ENCODE measurements around the gene ATG2B. TPM values are rescaled to one million over a fixed set of nuclear protein-coding genes. Genes with fewer than 3 reads are reported as not detected.

The ATG2B gene
- total RNA-seq, 1 donor from 2014 or later: 10.0 TPM

DNA sequence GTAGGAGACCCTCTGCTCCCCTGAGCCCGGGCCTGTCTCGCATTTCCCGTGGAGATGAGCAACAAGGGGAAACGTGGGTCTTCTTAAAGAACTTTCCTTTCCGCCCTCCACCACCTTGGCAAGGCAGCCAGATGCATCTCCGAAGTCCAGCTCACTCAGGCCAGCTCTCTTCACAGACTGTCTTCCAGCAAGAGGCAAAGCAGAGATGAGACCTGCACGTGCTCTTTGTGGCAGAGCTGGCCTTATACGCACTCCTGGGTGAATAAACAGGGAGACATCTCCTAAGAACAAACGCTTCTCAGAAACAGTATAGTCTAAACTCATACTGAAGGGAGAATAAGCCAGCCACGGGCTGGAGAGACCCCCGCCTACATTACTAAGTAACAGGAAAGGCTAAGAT is 108.5 kb downstream of the ATG2B start:
- no peaks in the 10 kb centered on the region for H3K4me1 ChIP-seq
- TF ChIP-seq, protein P1, sequence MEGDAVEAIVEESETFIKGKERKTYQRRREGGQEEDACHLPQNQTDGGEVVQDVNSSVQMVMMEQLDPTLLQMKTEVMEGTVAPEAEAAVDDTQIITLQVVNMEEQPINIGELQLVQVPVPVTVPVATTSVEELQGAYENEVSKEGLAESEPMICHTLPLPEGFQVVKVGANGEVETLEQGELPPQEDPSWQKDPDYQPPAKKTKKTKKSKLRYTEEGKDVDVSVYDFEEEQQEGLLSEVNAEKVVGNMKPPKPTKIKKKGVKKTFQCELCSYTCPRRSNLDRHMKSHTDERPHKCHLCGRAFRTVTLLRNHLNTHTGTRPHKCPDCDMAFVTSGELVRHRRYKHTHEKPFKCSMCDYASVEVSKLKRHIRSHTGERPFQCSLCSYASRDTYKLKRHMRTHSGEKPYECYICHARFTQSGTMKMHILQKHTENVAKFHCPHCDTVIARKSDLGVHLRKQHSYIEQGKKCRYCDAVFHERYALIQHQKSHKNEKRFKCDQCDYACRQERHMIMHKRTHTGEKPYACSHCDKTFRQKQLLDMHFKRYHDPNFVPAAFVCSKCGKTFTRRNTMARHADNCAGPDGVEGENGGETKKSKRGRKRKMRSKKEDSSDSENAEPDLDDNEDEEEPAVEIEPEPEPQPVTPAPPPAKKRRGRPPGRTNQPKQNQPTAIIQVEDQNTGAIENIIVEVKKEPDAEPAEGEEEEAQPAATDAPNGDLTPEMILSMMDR (IDR thresholded peaks at IDR 0.05; ENCODE audit: borderline replicate concordance): no peak
- H3K4me3 ChIP-seq: no peak overlapping the region
- H3K36me3 ChIP-seq: no peaks in the 10 kb centered on the region
- no peak for DNase-seq
- peaks cover 62% of the 10 kb centered on the region for H3K27me3 ChIP-seq (ENCODE audit: low read depth)
- H3K27ac ChIP-seq (replicated peaks): no peak overlapping the region
- peaks cover 7% of the 10 kb centered on the region for H3K9me3 ChIP-seq (replicated peaks)
- intact Hi-C loops (cut with micrococcal nuclease): no loop called here

DNA sequence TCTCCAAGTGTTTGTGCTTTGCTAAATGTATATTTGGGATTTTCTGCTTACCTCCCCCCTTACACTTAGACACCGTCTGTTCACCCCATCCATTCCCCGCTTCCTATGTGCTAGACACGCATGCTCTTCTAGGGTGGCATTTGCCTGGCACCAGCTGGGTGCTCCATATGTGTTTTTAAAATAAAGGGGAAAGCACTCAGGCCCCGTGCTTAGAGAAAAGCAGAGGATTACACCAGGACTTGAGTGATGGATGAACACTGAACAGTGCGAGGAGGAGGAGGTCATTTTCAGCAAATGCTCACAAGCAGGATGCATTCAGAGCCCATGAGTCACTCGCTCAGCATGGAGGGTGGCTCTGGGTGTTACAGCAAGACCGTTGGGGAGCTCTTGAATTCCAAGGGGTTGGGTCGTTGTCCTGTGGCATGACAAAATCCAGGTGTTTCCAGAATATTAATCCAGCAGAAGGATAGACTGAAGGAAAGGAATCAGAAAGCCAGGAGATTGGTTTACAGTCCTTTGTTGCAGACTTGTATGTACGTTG is 110.1 kb downstream of the ATG2B start:
- Histone ChIP-seq H3K27ac (replicated peaks) (no peak overlapping the region), H3K4me1 (no peaks in the 10 kb centered on the region), H3K27me3 (ENCODE audit: low read depth) (peaks cover 68% of the 10 kb centered on the region), H3K36me3 (no peaks in the 10 kb centered on the region), H3K9me3 (replicated peaks) (no peaks in the 10 kb centered on the region), H3K4me3 (no peak overlapping the region)
- DNase-seq: no peak
- intact Hi-C loops (cut with micrococcal nuclease): no loop called here
- TF ChIP-seq, protein P1 (IDR thresholded peaks at IDR 0.05; ENCODE audit: borderline replicate concordance): no peak

DNA sequence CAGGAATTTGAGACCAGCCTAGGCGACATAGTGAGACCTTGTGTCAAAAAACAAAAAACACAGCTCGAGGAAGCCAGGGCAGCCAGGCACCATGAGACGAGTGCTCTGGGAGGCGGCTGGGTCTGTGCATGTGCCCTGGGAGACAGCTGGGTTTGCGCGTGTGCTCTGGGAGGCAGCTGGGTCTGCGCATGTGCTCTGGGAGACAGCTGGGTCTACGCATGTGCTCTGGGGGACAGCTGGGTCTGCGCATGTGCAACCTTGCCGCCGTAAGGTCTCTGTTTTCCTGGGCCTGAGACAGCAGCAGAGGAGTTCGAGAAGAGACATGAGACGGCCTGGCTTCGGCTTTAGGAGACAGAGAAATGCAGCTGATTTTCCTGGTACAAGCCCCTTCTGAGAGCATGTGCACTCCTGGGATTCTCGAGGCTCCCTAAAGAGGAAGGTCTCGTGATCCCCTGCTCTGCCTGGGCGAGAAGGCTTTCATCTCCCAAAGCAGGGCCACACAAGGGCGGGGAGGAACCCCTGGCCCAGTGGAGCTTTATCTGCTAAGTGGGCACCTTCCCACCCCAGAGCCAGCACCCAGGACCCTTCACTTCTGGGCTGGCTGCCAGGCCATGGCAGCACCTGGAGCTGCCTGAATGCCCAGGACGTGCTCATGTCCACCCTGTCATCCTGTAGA is 110.7 kb downstream of the ATG2B start:
- intact Hi-C loops (cut with micrococcal nuclease): no loop called here
- no peaks in the 10 kb centered on the region for H3K9me3 ChIP-seq (replicated peaks)
- no peaks in the 10 kb centered on the region for H3K36me3 ChIP-seq
- no peaks in the 10 kb centered on the region for H3K4me1 ChIP-seq
- H3K4me3 ChIP-seq: no peak overlapping the region
- H3K27me3 ChIP-seq (ENCODE audit: low read depth): peaks cover 65% of the 10 kb centered on the region
- DNase-seq: no peak
- no peak overlapping the region for H3K27ac ChIP-seq (replicated peaks)
- TF ChIP-seq, protein P1 (IDR thresholded peaks at IDR 0.05; ENCODE audit: borderline replicate concordance): no peak

DNA sequence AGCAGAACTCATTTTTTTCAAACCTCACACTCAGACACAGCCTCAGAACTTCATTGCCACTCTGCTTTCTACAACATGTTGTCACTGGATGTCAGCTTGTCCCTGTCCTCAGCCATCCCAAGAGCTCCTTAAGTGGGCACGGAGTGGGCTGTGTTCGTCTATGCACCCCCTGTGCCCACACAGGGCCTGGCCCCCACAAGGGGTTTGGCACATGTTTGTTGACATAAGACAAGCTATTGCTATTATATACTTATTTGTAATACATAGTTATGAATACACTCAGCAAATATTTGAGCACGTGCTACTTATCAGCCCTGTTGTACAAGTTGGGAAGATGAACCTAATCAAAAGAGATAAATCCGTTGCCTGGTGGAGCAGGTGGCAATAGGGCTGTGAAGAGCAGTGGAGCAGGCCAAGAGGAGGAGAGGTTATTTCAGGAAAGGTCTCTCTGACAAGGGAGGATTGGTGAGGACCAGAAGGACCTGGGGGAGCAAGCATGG is 111.4 kb downstream of the ATG2B start:
- Histone ChIP-seq H3K27ac (replicated peaks) (no peak overlapping the region), H3K4me1 (no peaks in the 10 kb centered on the region), H3K36me3 (no peaks in the 10 kb centered on the region), H3K9me3 (replicated peaks) (no peaks in the 10 kb centered on the region), H3K27me3 (ENCODE audit: low read depth) (peaks cover 59% of the 10 kb centered on the region), H3K4me3 (no peak overlapping the region)
- intact Hi-C loops (cut with micrococcal nuclease): no loop called here
- TF ChIP-seq, protein P1 (IDR thresholded peaks at IDR 0.05; ENCODE audit: borderline replicate concordance): no peak
- DNase-seq: no peak

DNA sequence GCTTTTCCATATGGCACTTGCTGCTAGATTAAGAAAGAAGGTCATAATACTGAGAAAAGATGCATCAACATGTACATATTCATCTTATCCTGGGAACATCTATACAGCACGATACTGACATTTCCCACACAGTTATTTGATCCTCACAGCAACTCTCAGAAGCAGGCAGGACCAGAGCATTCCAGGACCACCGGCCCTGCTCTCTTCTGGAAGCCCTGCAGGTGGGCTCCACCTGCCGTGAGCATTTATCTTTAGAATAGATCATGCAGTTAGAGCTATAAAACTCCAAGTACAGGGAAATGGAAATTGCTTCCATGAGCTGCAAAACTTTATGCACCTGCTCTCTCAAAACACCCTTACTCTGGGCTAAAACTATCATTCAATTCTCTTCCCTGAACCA is 112.7 kb downstream of the ATG2B start:
- Histone ChIP-seq H3K27me3 (ENCODE audit: low read depth) (peaks cover 48% of the 10 kb centered on the region), H3K9me3 (replicated peaks) (no peaks in the 10 kb centered on the region), H3K4me1 (no peaks in the 10 kb centered on the region), H3K36me3 (no peaks in the 10 kb centered on the region), H3K27ac (replicated peaks) (no peak overlapping the region), H3K4me3 (no peak overlapping the region)
- intact Hi-C loops (cut with micrococcal nuclease): no loop called here
- TF ChIP-seq, protein P1 (IDR thresholded peaks at IDR 0.05; ENCODE audit: borderline replicate concordance): no peak
- no peak for DNase-seq

All from left ventricle myocardium inferior (tissue), 1 donor.